HT-29 (cell line): ENCODE results near the gene CCDC12. TPM values are rescaled to one million over a fixed set of nuclear protein-coding genes. Genes with fewer than 3 reads are reported as not detected.
A peak's percentile ranks its signal among the peaks of the same experiment; 100 is the strongest.
"Not testable (repeated sequence)": the region's sequence is repeated elsewhere in the genome, so short reads cannot be mapped to it uniquely, and the experiment has no call there.

Experiments used
- DNase-seq: peaks from one replicate; pipeline ENCODE4 v3.0.0-alpha.2; 2015; ENCODE audit warnings: low spot score
- total RNA-seq: library from RNA; depleted of rRNA; stranded (reverse); fragments of >200 nt; shearing (Covaris generic); gene quantifications from 2 replicates; pipeline ENCODE4 v1.2.3, GENCODE V29; 2014

Gene CCDC12
- total RNA-seq, 1 experiment from 2014 or later: 39.4 TPM

GRCh38 chr3:46924921-46925584 lies 51.5 kb downstream of the CCDC12 start:
- no peak for DNase-seq

- peak; percentile 46 for DNase-seq
These were observed 52.8 kb downstream of the CCDC12 start for GRCh38 chr3:46923559-46924350.

GRCh38 chr3:46922871-46923558 lies 53.5 kb downstream of the CCDC12 start:
- no peak for DNase-seq

- no peak for DNase-seq
These were observed 54.1 kb downstream of the CCDC12 start for GRCh38 chr3:46922426-46922825.

GRCh38 chr3:46921871-46922271 lies 54.7 kb downstream of the CCDC12 start:
- no peak for DNase-seq

GRCh38 chr3:46921041-46921440 lies 55.5 kb downstream of the CCDC12 start:
- DNase-seq: no peak

- no peak for DNase-seq
These were observed 57.9 kb downstream of the CCDC12 start for GRCh38 chr3:46918634-46919033.

- no peak for DNase-seq
These were observed 58.3 kb downstream of the CCDC12 start for GRCh38 chr3:46918202-46918601.

GRCh38 chr3:46917257-46917656 lies 59.3 kb downstream of the CCDC12 start:
- DNase-seq: no peak

- no peak for DNase-seq
These were observed 59.7 kb downstream of the CCDC12 start for GRCh38 chr3:46916799-46917198.

- no peak for DNase-seq
These were observed 60.3 kb downstream of the CCDC12 start for GRCh38 chr3:46916278-46916677.

GRCh38 chr3:46915297-46915822 lies 61.2 kb downstream of the CCDC12 start:
- DNase-seq: no peak

GRCh38 chr3:46914849-46915248 lies 61.7 kb downstream of the CCDC12 start:
- no peak for DNase-seq

GRCh38 chr3:46913644-46914043 lies 62.9 kb downstream of the CCDC12 start:
- peak; percentile 66 for DNase-seq

- DNase-seq: no peak
These were observed 63.6 kb downstream of the CCDC12 start for GRCh38 chr3:46912986-46913385.

- DNase-seq: not testable (repeated sequence)
These were observed 65.6 kb downstream of the CCDC12 start for GRCh38 chr3:46910914-46911313.

GRCh38 chr3:46910166-46910760 lies 66.3 kb downstream of the CCDC12 start:
- DNase-seq: no peak

- DNase-seq: peak; percentile 70
These were observed 66.9 kb downstream of the CCDC12 start for GRCh38 chr3:46909535-46910161.

- DNase-seq: no peak
These were observed 67.5 kb downstream of the CCDC12 start for GRCh38 chr3:46908986-46909534.

GRCh38 chr3:46908294-46908985 lies 68.1 kb downstream of the CCDC12 start:
- no peak for DNase-seq

GRCh38 chr3:46907960-46908293 lies 68.6 kb downstream of the CCDC12 start:
- no peak for DNase-seq
